ENCODE measurements around the gene MAVS. TPM values are rescaled to one million over a fixed set of nuclear protein-coding genes. Genes with fewer than 3 reads are reported as not detected.

The MAVS gene
- polyA plus RNA-seq, 1 of the 3 experiments (the other 2 are of a cell fraction), result 9.1 TPM

DNA sequence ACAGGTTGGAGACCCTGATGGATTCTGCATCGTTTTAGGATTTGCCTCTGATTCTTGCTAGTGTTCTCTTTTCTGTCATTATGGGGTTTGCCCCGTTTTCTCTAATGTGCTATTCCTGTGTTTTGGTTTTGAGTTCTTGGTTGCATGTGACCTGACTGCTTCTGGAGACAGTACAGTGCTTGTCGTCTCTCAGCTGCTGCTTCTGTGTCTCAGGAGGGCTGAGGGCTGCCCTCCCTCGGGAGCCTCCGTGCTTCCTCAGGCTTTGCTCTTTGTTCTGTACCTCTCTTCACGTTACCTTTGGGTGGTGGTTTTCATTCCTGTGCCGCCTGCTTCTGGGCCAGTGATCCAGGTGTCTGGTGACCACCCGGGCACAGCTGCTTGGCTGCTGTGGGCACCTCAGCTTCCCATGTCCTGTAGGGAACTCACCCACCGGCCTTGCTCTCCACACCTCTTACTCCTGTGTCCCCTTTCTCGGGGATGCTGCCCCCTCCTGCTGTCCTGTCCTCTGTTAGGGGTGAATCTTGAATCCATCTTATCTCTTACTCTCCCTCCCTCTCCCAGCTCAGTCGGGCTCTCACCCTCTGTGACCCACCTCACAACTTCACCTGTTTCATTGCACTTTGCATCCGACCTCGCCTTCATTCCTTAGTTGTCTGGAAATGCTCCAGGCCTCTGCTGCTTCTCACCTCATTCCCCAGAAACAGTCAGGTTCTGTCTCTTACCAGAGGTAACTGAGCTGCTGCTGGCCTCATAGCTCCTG is 75.8 kb downstream of the MAVS start (continued):
- TF ChIP-seq, protein P1, sequence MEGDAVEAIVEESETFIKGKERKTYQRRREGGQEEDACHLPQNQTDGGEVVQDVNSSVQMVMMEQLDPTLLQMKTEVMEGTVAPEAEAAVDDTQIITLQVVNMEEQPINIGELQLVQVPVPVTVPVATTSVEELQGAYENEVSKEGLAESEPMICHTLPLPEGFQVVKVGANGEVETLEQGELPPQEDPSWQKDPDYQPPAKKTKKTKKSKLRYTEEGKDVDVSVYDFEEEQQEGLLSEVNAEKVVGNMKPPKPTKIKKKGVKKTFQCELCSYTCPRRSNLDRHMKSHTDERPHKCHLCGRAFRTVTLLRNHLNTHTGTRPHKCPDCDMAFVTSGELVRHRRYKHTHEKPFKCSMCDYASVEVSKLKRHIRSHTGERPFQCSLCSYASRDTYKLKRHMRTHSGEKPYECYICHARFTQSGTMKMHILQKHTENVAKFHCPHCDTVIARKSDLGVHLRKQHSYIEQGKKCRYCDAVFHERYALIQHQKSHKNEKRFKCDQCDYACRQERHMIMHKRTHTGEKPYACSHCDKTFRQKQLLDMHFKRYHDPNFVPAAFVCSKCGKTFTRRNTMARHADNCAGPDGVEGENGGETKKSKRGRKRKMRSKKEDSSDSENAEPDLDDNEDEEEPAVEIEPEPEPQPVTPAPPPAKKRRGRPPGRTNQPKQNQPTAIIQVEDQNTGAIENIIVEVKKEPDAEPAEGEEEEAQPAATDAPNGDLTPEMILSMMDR (IDR thresholded peaks at IDR 0.05), result no peak
- TF ChIP-seq RXRA (IDR thresholded peaks at IDR 0.05; ENCODE audit: borderline replicate concordance, low read depth), result no peak
- TF ChIP-seq USF2 (IDR thresholded peaks at IDR 0.05; ENCODE audit: borderline replicate concordance, low read depth, low read length), result no peak
- TF ChIP-seq TEAD4 (IDR thresholded peaks at IDR 0.05; ENCODE audit: borderline replicate concordance, insufficient read depth), result no peak
- no peak for TF ChIP-seq JUND (IDR thresholded peaks at IDR 0.05)
- no peak for TF ChIP-seq RFX5 (IDR thresholded peaks at IDR 0.05; ENCODE audit: low read length)
- no peak for TF ChIP-seq NFIC (IDR thresholded peaks at IDR 0.05; ENCODE audit: borderline replicate concordance)
- no peak for TF ChIP-seq ELF1 (IDR thresholded peaks at IDR 0.05)

DNA sequence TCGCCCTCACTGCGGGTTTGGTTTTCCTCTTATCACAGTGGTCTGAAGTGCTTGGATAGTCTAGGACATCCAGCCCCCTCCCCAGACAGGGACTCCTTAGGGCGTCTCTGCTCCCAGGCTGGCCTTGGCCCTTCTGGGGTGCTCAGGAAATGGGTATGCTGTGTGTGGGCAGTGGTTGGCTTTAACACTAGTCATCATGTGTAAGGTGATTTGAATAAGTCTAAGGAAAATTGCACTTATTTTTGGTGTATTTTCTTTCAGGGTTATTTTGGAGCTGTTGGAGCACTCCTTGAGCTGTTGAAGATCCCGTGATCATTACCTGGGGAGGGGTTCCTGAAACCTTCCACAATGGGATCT is 76.3 kb downstream of the MAVS start:
- no peak overlapping the region for H2AFZ ChIP-seq (ENCODE audit: low read depth)
- H3K9me2 ChIP-seq, result no peaks in the 10 kb centered on the region
- no peak for DNase-seq
- no peaks in the 10 kb centered on the region for H3K27me3 ChIP-seq (ENCODE audit: insufficient read depth)
- H3K79me2 ChIP-seq (ENCODE audit: insufficient read depth), result peaks cover 75% of the 10 kb centered on the region
- H4K20me1 ChIP-seq (ENCODE audit: insufficient read depth), result peaks cover 72% of the 10 kb centered on the region
- CTCF ChIA-PET, result interaction anchor here (0.6 kb wide), 1 partner anchor 235 kb away, joined by 3 read pairs; no protein-coding TSS in a partner anchor
- peaks cover 9 to 16% of the 10 kb centered on the region in 2 experiments; a peak in 2 of 4 replicates for H3K4me1 ChIP-seq (ENCODE audit: control insufficient read depth in 1 of 2, insufficient read depth in 2 of 2, low read depth in 1 of 2, low read length in 1 of 2)
- no peak overlapping the region for H3K4me2 ChIP-seq
- H3K9me3 ChIP-seq, result no peaks in the 10 kb centered on the region
- POLR2A ChIA-PET, result interaction anchor here (0.9 kb wide), 1 partner anchor 23 kb away, joined by 5 read pairs; no protein-coding TSS in a partner anchor
- no peak overlapping the region for H3K4me3 ChIP-seq (ENCODE audit: low read depth in 2 of 2, low read length in 1 of 2)
- no peak overlapping the region for H3K9ac ChIP-seq
- peaks cover 29% of the 10 kb centered on the region for H3F3A ChIP-seq (replicated peaks; ENCODE audit: insufficient read depth)
- TF ChIP-seq NFIC (IDR thresholded peaks at IDR 0.05; ENCODE audit: borderline replicate concordance), result no peak
- no peak for TF ChIP-seq FOXM1 (IDR thresholded peaks at IDR 0.05; ENCODE audit: low read depth)
- TF ChIP-seq, protein P2, sequence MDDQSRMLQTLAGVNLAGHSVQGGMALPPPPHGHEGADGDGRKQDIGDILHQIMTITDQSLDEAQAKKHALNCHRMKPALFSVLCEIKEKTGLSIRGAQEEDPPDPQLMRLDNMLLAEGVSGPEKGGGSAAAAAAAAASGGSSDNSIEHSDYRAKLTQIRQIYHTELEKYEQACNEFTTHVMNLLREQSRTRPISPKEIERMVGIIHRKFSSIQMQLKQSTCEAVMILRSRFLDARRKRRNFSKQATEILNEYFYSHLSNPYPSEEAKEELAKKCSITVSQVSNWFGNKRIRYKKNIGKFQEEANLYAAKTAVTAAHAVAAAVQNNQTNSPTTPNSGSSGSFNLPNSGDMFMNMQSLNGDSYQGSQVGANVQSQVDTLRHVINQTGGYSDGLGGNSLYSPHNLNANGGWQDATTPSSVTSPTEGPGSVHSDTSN (IDR thresholded peaks at IDR 0.05), result no peak
- TF ChIP-seq TCF12 (IDR thresholded peaks at IDR 0.05), result no peak
- no peak for TF ChIP-seq CHD2 (IDR thresholded peaks at IDR 0.05; ENCODE audit: low read length, partially characterized antibody)
- no peak for TF ChIP-seq GABPA (IDR thresholded peaks at IDR 0.05; ENCODE audit: low read depth)
- no peak for TF ChIP-seq RCOR1 (IDR thresholded peaks at IDR 0.05; ENCODE audit: low read length)
- TF ChIP-seq, protein P1 (IDR thresholded peaks at IDR 0.05), result no peak
- no peak for TF ChIP-seq MEF2A (IDR thresholded peaks at IDR 0.05; ENCODE audit: borderline replicate concordance, low read depth)
- no peak for TF ChIP-seq RXRA (IDR thresholded peaks at IDR 0.05; ENCODE audit: borderline replicate concordance, low read depth)
- TF ChIP-seq FOSL2 (IDR thresholded peaks at IDR 0.05; ENCODE audit: borderline replicate concordance, low read depth), result no peak
- no peak for TF ChIP-seq EZH2phosphoT487 (IDR thresholded peaks at IDR 0.05; ENCODE audit: borderline replicate concordance, low read depth)
- TF ChIP-seq TEAD4 (IDR thresholded peaks at IDR 0.05; ENCODE audit: borderline replicate concordance, insufficient read depth), result no peak
- TF ChIP-seq JUND (IDR thresholded peaks at IDR 0.05), result no peak
- no peak for TF ChIP-seq POLR2AphosphoS5 (IDR thresholded peaks at IDR 0.05; ENCODE audit: low read depth, low read length)
- no peak for TF ChIP-seq GATA2 (CRISPR knock-in tag; IDR thresholded peaks at IDR 0.05)
- TF ChIP-seq REST (IDR thresholded peaks at IDR 0.05; ENCODE audit: low read depth, low read length), result no peak
- no peak for TF ChIP-seq NRF1 (IDR thresholded peaks at IDR 0.05; ENCODE audit: low read depth, low read length)
- peaks cover 46 to 50% of the 10 kb centered on the region in 2 experiments for H3K36me3 ChIP-seq (replicated peaks in 1 of 2; ENCODE audit: control insufficient read depth in 1 of 2, insufficient read depth in 2 of 2, low read length in 1 of 2)
- H3K27ac ChIP-seq (ENCODE audit: low read depth in 2 of 2, low read length in 1 of 2), result no peak overlapping the region; a peak in 1 of 4 replicates
- 96% methylated on average over 4 of the region's 4 CpGs for WGBS (ENCODE audit: low lambda C conversion rate)

Measured in SK-N-SH (cell line).